Measurements from ENCODE around the gene PAX6. TPM values are rescaled to one million over a fixed set of nuclear protein-coding genes. Genes with fewer than 3 reads are reported as not detected.

PAX6 gene
- total and polyA plus RNA-seq, 9 of the 15 experiments (the other 6 are each of a cell fraction or from before 2014, with no cell fraction given): 1.5 to 10.9 (median 5.3) TPM

DNA sequence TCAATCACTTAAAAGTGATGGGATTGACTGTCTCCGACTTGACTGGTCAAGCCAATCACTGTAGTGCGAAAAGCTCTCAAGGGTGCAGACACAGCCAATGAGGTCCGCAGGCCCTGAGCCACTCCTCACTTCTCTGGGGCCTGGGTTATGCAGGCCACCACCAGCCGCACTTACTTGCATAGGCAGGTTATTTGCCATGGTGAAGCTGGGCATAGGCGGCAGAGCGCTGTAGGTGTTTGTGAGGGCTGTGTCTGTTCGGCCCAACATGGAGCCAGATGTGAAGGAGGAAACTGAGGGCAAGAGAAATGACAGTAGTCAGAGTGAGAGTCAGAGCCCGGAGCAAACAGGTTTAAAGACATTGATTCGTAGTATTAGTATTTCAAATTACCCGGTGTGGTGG is 17.9 kb downstream of the PAX6 start:
- FAIRE-seq (no peak), ATAC-seq (no peak), DNase-seq (ENCODE audit: extremely low read depth in 1 of 4, low spot score in 3 of 4) (no peak)
- in situ Hi-C loops (cut with MboI): no loop called here
- no peak overlapping the region for H2AFZ ChIP-seq (ENCODE audit: low read depth, low read length)
- no TSS peak for BruUV-seq (replicated peaks)
- H3K27ac ChIP-seq (ENCODE audit: extremely low read depth, low read depth, low read length): no peak overlapping the region
- no peaks in the 10 kb centered on the region for H3K79me2 ChIP-seq (ENCODE audit: control insufficient read depth, insufficient read depth, low read length)
- no peaks in the 10 kb centered on the region for H3K36me3 ChIP-seq (ENCODE audit: control insufficient read depth, insufficient read depth, low read length)
- H3K9me1 ChIP-seq (ENCODE audit: control insufficient read depth, insufficient read depth, low read length): no peaks in the 10 kb centered on the region
- intact Hi-C loops (cut with micrococcal nuclease): no loop called here
- ChIA-PET CTCF (ENCODE audit: low intra/inter-chr PET ratio) (no interaction called here), POLR2A (no interaction called here)
- TF ChIP-seq ZNF707 (CRISPR knock-in tag; conservative IDR thresholded peaks at IDR 0.05) (no peak), MCM7 (IDR thresholded peaks at IDR 0.05) (no peak), ZNF324 (CRISPR knock-in tag; IDR thresholded peaks at IDR 0.05) (no peak), BRD9 (IDR thresholded peaks at IDR 0.05; ENCODE audit: low read depth, partially characterized antibody) (no peak), COPS2 (conservative IDR thresholded peaks at IDR 0.05) (no peak), SMARCC2 (IDR thresholded peaks at IDR 0.05; ENCODE audit: low read depth) (no peak), RFX7 (CRISPR knock-in tag; IDR thresholded peaks at IDR 0.05) (no peak), KDM2B (CRISPR knock-in tag; IDR thresholded peaks at IDR 0.05) (no peak), ZSCAN32 (CRISPR knock-in tag; IDR thresholded peaks at IDR 0.05) (no peak), EHMT2 (IDR thresholded peaks at IDR 0.05) (no peak)
- TF ChIP-seq, protein P1, sequence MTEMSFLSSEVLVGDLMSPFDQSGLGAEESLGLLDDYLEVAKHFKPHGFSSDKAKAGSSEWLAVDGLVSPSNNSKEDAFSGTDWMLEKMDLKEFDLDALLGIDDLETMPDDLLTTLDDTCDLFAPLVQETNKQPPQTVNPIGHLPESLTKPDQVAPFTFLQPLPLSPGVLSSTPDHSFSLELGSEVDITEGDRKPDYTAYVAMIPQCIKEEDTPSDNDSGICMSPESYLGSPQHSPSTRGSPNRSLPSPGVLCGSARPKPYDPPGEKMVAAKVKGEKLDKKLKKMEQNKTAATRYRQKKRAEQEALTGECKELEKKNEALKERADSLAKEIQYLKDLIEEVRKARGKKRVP (CRISPR knock-in tag; IDR thresholded peaks at IDR 0.05): no peak
- TF ChIP-seq, protein P2, sequence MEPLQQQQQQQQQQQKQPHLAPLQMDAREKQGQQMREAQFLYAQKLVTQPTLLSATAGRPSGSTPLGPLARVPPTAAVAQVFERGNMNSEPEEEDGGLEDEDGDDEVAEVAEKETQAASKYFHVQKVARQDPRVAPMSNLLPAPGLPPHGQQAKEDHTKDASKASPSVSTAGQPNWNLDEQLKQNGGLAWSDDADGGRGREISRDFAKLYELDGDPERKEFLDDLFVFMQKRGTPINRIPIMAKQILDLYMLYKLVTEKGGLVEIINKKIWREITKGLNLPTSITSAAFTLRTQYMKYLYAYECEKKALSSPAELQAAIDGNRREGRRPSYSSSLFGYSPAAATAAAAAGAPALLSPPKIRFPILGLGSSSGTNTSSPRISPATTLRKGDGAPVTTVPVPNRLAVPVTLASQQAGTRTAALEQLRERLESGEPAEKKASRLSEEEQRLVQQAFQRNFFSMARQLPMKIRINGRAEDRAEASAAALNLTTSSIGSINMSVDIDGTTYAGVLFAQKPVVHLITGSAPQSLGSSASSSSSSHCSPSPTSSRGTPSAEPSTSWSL (CRISPR knock-in tag; IDR thresholded peaks at IDR 0.05; ENCODE audit: borderline replicate concordance): no peak
- peaks cover 0 to 6% of the 10 kb centered on the region in 2 experiments; a peak in 1 of 5 replicates for H3K27me3 ChIP-seq (ENCODE audit: control insufficient read depth in 2 of 2, insufficient read depth in 2 of 2, low read length in 2 of 2)
- no peaks in the 10 kb centered on the region for H3K4me1 ChIP-seq (replicated peaks in 1 of 2; ENCODE audit: control insufficient read depth in 2 of 2, insufficient read depth in 2 of 2, low read length in 2 of 2)
- H3K4me2 ChIP-seq (ENCODE audit: insufficient read depth, low read length): no peak overlapping the region
- no peaks in the 10 kb centered on the region for H3K9me3 ChIP-seq (replicated peaks; ENCODE audit: control insufficient read depth, insufficient read depth, low read depth, low read length)
- no peak overlapping the region for H3K9ac ChIP-seq (ENCODE audit: insufficient read depth in 1 of 2, low read depth in 2 of 2, low read length in 2 of 2)
- H4K20me1 ChIP-seq (replicated peaks; ENCODE audit: control insufficient read depth, insufficient read depth, low read length): no peaks in the 10 kb centered on the region
- WGBS (ENCODE audit: insufficient coverage, low coverage, missing lambda C conversion rate): 55% methylated on average over 9 of the region's 10 CpGs
- no peak overlapping the region for H3K4me3 ChIP-seq

Measured in K562 (cell line).